A549 (cell line): ENCODE results near the gene ERVW-1. TPM values are rescaled to one million over a fixed set of nuclear protein-coding genes. Genes with fewer than 3 reads are reported as not detected.
A peak's percentile ranks its signal among the peaks of the same experiment; 100 is the strongest.

Experiments used
- ATAC-seq, 2 experiments: fragments of 200-7000 bp in 1 of 2; fragments of >200 bp in 1 of 2; cut with Nextera tagmentation in 1 of 2; cut with Tn5 transposase in 1 of 2; 3 replicates each; pipeline versions ENCODE4 v1.8.0 to v1.9.1; 2018 to 2020; ENCODE audit warnings: mild to moderate bottlenecking in 1 of 2, moderate library complexity in 1 of 2
- CTCF ChIA-PET: fragments of 300-600 bp; sonication (Branson Sonifier 250); formaldehyde crosslinking; extraction: SDS; loops from one replicate; lab custom pipeline; 2021; ENCODE audit warnings: antibody characterized with exemption, inconsistent platforms; lab: Yijun Ruan, JAX
- POLR2A ChIA-PET: fragments of 350-600 bp; formaldehyde crosslinking; extraction: SDS; loops from one replicate; lab custom pipeline; 2021; ENCODE audit warnings: antibody characterized with exemption, inconsistent platforms; lab: Yijun Ruan, JAX
- DNase-seq, 2 experiments: peaks; one replicate each; pipeline versions ENCODE4 v3.0.0 to v3.0.0-alpha.2; 2011 to 2016; ENCODE audit warnings: low read depth in 1 of 2, low spot score in 1 of 2
- FAIRE-seq: peaks from 2 replicates; lab custom pipeline; 2011; peaks lifted over from hg19 to GRCh38; lab: Jason Lieb, UNC
- H3K27ac ChIP-seq, 2 experiments: fragments of >200 bp; sonication (Bioruptor Twin); formaldehyde crosslinking; 3 replicates each; pipeline ENCODE4 v1.5.1; 2016 to 2017
- H3K4me1 ChIP-seq: fragments of >200 bp; sonication (Bioruptor Twin); formaldehyde crosslinking; 3 replicates; pipeline ENCODE4 v1.6.1; 2016
- H3K4me2 ChIP-seq: fragments of >200 bp; sonication (Bioruptor Twin); formaldehyde crosslinking; 3 replicates; pipeline ENCODE4 v1.6.1; 2016
- H3K4me3 ChIP-seq: fragments of >200 bp; sonication (Bioruptor Twin); formaldehyde crosslinking; 3 replicates; pipeline ENCODE4 v1.5.1; 2016
- H3K9me3 ChIP-seq: fragments of >200 bp; sonication (Bioruptor Twin); formaldehyde crosslinking; 3 replicates; pipeline ENCODE4 v1.6.1; 2016
- BHLHE40 ChIP-seq: IDR thresholded peaks from 2 replicates; pipeline ENCODE4 v1.6.1; 2012; ENCODE audit warnings: low read depth, low read length, inconsistent platforms
- CBX2 ChIP-seq: fragments of 200-600 bp; sonication (generic); IDR thresholded peaks from 2 replicates; pipeline ENCODE4 v1.6.1; 2016; ENCODE audit warnings: low read depth, mild to moderate bottlenecking, borderline replicate concordance
- CBX8 ChIP-seq: fragments of 200-600 bp; sonication (generic); IDR thresholded peaks from 2 replicates; pipeline ENCODE4 v1.6.1; 2016
- CHD4 ChIP-seq: fragments of 200-600 bp; sonication (generic); IDR thresholded peaks from 2 replicates; pipeline ENCODE4 v1.6.1; 2016; ENCODE audit warnings: antibody characterized with exemption, mild to moderate bottlenecking, borderline replicate concordance
- CTCF ChIP-seq: fragments of >200 bp; sonication (Bioruptor Twin); formaldehyde crosslinking; IDR thresholded peaks from 3 replicates; pipeline ENCODE4 v1.5.1; 2016
- EHF ChIP-seq: fragments of 250-450 bp; sonication (Bioruptor Pico); IDR thresholded peaks from 2 replicates; pipeline ENCODE4 v1.5.0; 2020; ENCODE audit warnings: mild to moderate bottlenecking
- EP300 ChIP-seq, 2 experiments: fragments of >200 bp; sonication (Bioruptor Twin); formaldehyde crosslinking; IDR thresholded peaks; 2 replicates in 1 of 2; 3 replicates in 1 of 2; pipeline ENCODE4 v1.6.1; 2016 to 2017
- HOXA7 ChIP-seq: fragments of 250-450 bp; sonication (Bioruptor Pico); IDR thresholded peaks from 2 replicates; pipeline ENCODE4 v1.5.0; 2020; ENCODE audit warnings: mild to moderate bottlenecking, moderate library complexity
- KDM1A ChIP-seq: fragments of 200-600 bp; sonication (generic); IDR thresholded peaks from 2 replicates; pipeline ENCODE4 v1.6.1; 2016; ENCODE audit warnings: low read depth, mild to moderate bottlenecking
- MAFK ChIP-seq: fragments of 450-650 bp; IDR thresholded peaks from 2 replicates; pipeline ENCODE4 v1.6.1; 2014; ENCODE audit not compliant: partially characterized antibody
- MAZ ChIP-seq: fragments of 150-350 bp; IDR thresholded peaks from 2 replicates; pipeline ENCODE4 v1.6.1; 2014; ENCODE audit warnings: antibody characterized with exemption, low read depth, low read length, borderline replicate concordance
- PHF8 ChIP-seq: fragments of 200-600 bp; sonication (generic); IDR thresholded peaks from 2 replicates; pipeline ENCODE4 v1.6.1; 2016; ENCODE audit warnings: low read depth, mild to moderate bottlenecking, antibody characterized with exemption, moderate library complexity, borderline replicate concordance
- POLR2AphosphoS2 ChIP-seq: conservative IDR thresholded peaks from 2 replicates; pipeline ENCODE4 v1.6.1; 2012; ENCODE audit warnings: low read length, improper control_type of control experiment, inconsistent platforms
- RAD21 ChIP-seq, 2 experiments: fragments of >200 bp in 1 of 2; sonication (Bioruptor Twin) in 1 of 2; formaldehyde crosslinking in 1 of 2; IDR thresholded peaks in 1 of 2; conservative IDR thresholded peaks in 1 of 2; 2 replicates in 1 of 2; 3 replicates in 1 of 2; pipeline ENCODE4 v1.6.1; 2012 to 2018; ENCODE audit warnings: inconsistent platforms in 1 of 2
- RARB ChIP-seq: fragments of 250-450 bp; sonication (Bioruptor Pico); IDR thresholded peaks from 2 replicates; pipeline ENCODE4 v1.8.0; 2021; ENCODE audit warnings: mild to moderate bottlenecking, moderate library complexity
- RFX5 ChIP-seq: fragments of 450-650 bp; IDR thresholded peaks from 2 replicates; pipeline ENCODE4 v1.7.1; 2014; ENCODE audit warnings: antibody characterized with exemption, mild to moderate bottlenecking, moderate library complexity
- RNF2 ChIP-seq: fragments of 200-600 bp; sonication (generic); IDR thresholded peaks from 2 replicates; pipeline ENCODE4 v1.6.1; 2016; ENCODE audit warnings: low read depth, mild to moderate bottlenecking, antibody characterized with exemption, moderate library complexity, borderline replicate concordance
- SREBF2 ChIP-seq: fragments of 450-650 bp; IDR thresholded peaks from 2 replicates; pipeline ENCODE4 v1.6.1; 2014; ENCODE audit warnings: mild to moderate bottlenecking, moderate library complexity
- ZSCAN20 ChIP-seq: fragments of 250-450 bp; sonication (Bioruptor Pico); IDR thresholded peaks from 2 replicates; pipeline ENCODE4 v1.8.0; 2022; ENCODE audit warnings: mild to moderate bottlenecking, moderate library complexity
- WGBS: methylation state at CpG from one replicate; pipeline ENCODE4 v1.1.6; 2017; ENCODE audit errors: missing lambda C conversion rate; 5-methylcytosine and 5-hydroxymethylcytosine counted together
- polyA plus RNA-seq, 4 experiments: library from polyadenylated mRNA; depleted of rRNA in 3 of 4; stranded (reverse); fragments of >200 nt; fragmentation: RNase III in 1 of 4; extraction: RNeasy Plus Mini Kit Qiagen cat#74134 plus additional on column Dnase treatment in 1 of 4; gene quantifications; 2 replicates in 3 of 4; 3 replicates in 1 of 4; pipeline ENCODE4 v1.2.3, GENCODE V29; 2011 to 2017
- TF ChIP-seq, protein P1 (sequence below): IDR thresholded peaks from 2 replicates; pipeline ENCODE4 v1.6.1; 2012
- TF ChIP-seq, protein P2 (sequence below): fragments of >200 bp; sonication (Bioruptor Twin); formaldehyde crosslinking; IDR thresholded peaks from 3 replicates; pipeline ENCODE4 v1.6.1; 2016
- TF ChIP-seq, protein P3 (sequence below): fragments of 200-600 bp; sonication (generic); IDR thresholded peaks from 2 replicates; pipeline ENCODE4 v1.6.1; 2016; ENCODE audit warnings: antibody characterized with exemption, mild to moderate bottlenecking, moderate library complexity

ERVW-1 gene
- polyA plus RNA-seq, 2 of the 4 experiments (the other 2 are of a cell fraction), result not detected

DNA sequence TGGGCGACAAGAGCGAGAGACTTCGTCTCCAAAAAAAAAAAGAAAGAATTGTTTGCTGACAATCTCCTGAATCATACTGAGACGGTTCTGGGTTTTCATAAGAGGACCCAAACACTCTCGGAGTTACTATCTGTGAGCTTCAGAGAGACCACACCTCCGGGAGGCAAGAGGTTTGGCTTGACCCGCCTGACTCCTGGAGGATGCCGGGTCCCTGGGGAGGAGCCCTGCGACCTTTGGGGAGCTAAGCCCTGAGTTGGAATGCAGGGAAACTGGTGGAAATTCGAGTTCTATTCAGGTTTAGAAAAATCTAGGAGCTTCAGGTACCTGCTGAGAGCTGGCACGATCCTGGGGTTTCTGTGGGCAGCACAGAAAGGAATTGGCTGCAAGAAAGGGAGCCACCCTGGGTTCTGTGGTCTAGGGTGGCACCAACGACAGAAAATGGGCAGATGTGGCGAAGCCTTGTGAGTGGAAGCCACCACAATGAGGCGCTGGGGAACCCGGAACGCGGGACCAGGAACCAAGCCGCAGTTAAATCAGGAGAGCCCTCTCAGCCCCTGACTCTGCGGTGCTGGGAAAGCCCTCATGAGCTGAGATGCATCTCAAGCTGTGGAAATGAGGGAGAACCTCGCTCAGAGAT, 52.3 kb downstream of the ERVW-1 start:
- ATAC-seq (peak; percentile 81), DNase-seq (peak; percentile 62 to 66), FAIRE-seq (no peak)
- Histone ChIP-seq H3K4me2 (peak overlapping the region; percentile 93), H3K4me3 (peak overlapping the region; percentile 50), H3K9me3 (no peaks in the 10 kb centered on the region), H3K4me1 (peaks cover 3% of the 10 kb centered on the region; the same call in 1 of the 3 replicates), H3K27ac (peak overlapping the region; percentile 10 to 82; a peak in 5 of 6 replicates)
- TF ChIP-seq, protein P1, sequence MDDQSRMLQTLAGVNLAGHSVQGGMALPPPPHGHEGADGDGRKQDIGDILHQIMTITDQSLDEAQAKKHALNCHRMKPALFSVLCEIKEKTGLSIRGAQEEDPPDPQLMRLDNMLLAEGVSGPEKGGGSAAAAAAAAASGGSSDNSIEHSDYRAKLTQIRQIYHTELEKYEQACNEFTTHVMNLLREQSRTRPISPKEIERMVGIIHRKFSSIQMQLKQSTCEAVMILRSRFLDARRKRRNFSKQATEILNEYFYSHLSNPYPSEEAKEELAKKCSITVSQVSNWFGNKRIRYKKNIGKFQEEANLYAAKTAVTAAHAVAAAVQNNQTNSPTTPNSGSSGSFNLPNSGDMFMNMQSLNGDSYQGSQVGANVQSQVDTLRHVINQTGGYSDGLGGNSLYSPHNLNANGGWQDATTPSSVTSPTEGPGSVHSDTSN, result no peak
- TF ChIP-seq RAD21 (conservative IDR thresholded peaks at IDR 0.05 in 1 of 2, IDR thresholded peaks at IDR 0.05 in 1 of 2) (peak; percentile 33 to 34; a peak in 2 of 5 replicates), POLR2AphosphoS2 (no peak), EHF (CRISPR knock-in tag) (no peak), CTCF (peak; percentile 31; the same call in 2 of the 3 replicates), SREBF2 (no peak), RNF2 (no peak), BHLHE40 (no peak), MAZ (no peak), CBX2 (no peak)
- TF ChIP-seq, protein P2, sequence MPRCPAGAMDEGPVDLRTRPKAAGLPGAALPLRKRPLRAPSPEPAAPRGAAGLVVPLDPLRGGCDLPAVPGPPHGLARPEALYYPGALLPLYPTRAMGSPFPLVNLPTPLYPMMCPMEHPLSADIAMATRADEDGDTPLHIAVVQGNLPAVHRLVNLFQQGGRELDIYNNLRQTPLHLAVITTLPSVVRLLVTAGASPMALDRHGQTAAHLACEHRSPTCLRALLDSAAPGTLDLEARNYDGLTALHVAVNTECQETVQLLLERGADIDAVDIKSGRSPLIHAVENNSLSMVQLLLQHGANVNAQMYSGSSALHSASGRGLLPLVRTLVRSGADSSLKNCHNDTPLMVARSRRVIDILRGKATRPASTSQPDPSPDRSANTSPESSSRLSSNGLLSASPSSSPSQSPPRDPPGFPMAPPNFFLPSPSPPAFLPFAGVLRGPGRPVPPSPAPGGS, result no peak
- 4% methylated on average over 20 of the region's 20 CpGs for WGBS
- ChIA-PET CTCF (interaction anchor here (0.6 to 7.1 kb wide), 13 partner anchors 9 to 590 kb away, joined by 3 to 98 read pairs (median 5); partner anchors contain the start of gene GATAD1), POLR2A (interaction anchor here (0.9 to 1.4 kb wide), 2 partner anchors 22 to 180 kb away, joined by 5 to 10 read pairs; partner anchors contain the start of genes ANKIB1, GATAD1 and KRIT1)

- ChIA-PET CTCF (interaction anchor here (0.7 to 7.1 kb wide), 10 partner anchors 9 to 629 kb away, joined by 3 to 98 read pairs (median 3); partner anchors contain the start of gene GATAD1), POLR2A (interaction anchor here (1.4 kb wide), 1 partner anchor 23 kb away, joined by 4 read pairs; the partner anchor contains the start of gene GATAD1)
- no peaks in the 10 kb centered on the region for H3K9me3 ChIP-seq
- peaks cover 3% of the 10 kb centered on the region; the same call in 1 of the 3 replicates for H3K4me1 ChIP-seq
- DNase-seq, result no peak
- FAIRE-seq, result no peak
- TF ChIP-seq EP300 (IDR thresholded peaks at IDR 0.05) (no peak), CBX8 (no peak), HOXA7 (CRISPR knock-in tag) (no peak), EHF (CRISPR knock-in tag) (no peak), KDM1A (no peak), MAFK (no peak), RFX5 (no peak), PHF8 (no peak), RARB (CRISPR knock-in tag) (no peak), ZSCAN20 (CRISPR knock-in tag) (no peak), CHD4 (no peak)
- TF ChIP-seq, protein P1, result no peak
- TF ChIP-seq, protein P3, sequence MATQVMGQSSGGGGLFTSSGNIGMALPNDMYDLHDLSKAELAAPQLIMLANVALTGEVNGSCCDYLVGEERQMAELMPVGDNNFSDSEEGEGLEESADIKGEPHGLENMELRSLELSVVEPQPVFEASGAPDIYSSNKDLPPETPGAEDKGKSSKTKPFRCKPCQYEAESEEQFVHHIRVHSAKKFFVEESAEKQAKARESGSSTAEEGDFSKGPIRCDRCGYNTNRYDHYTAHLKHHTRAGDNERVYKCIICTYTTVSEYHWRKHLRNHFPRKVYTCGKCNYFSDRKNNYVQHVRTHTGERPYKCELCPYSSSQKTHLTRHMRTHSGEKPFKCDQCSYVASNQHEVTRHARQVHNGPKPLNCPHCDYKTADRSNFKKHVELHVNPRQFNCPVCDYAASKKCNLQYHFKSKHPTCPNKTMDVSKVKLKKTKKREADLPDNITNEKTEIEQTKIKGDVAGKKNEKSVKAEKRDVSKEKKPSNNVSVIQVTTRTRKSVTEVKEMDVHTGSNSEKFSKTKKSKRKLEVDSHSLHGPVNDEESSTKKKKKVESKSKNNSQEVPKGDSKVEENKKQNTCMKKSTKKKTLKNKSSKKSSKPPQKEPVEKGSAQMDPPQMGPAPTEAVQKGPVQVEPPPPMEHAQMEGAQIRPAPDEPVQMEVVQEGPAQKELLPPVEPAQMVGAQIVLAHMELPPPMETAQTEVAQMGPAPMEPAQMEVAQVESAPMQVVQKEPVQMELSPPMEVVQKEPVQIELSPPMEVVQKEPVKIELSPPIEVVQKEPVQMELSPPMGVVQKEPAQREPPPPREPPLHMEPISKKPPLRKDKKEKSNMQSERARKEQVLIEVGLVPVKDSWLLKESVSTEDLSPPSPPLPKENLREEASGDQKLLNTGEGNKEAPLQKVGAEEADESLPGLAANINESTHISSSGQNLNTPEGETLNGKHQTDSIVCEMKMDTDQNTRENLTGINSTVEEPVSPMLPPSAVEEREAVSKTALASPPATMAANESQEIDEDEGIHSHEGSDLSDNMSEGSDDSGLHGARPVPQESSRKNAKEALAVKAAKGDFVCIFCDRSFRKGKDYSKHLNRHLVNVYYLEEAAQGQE, result no peak
- ATAC-seq, result no peak
- H3K27ac ChIP-seq, result peak overlapping the region in 1 of 2 experiments; percentile 82; a peak in 3 of 6 replicates
- H3K4me3 ChIP-seq, result peak overlapping the region; percentile 50; the same call in 2 of the 3 replicates
- 72% methylated on average over 5 of the region's 5 CpGs for WGBS
- H3K4me2 ChIP-seq, result peak overlapping the region; percentile 93
These were observed 54.0 kb downstream of the ERVW-1 start for GRCh38 chr7:92423710-92424131.
